HL-60 (cell line): ENCODE measurements around the gene TSEN2.

Source experiments
- GABPA ChIP-seq: IDR thresholded peaks from 2 replicates; pipeline ENCODE4 v1.6.1; 2012; ENCODE audit warnings: low read depth
- POLR2AphosphoS5 ChIP-seq: IDR thresholded peaks from 2 replicates; pipeline ENCODE4 v1.6.1; 2012; ENCODE audit warnings: low read depth
- TF ChIP-seq, protein P1 (sequence below): IDR thresholded peaks from one replicate; pipeline ENCODE4 v1.5.1; 2011; ENCODE audit warnings: low read length, control low read depth, inconsistent platforms; ENCODE audit not compliant: insufficient read depth
- TF ChIP-seq, protein P2 (sequence below): IDR thresholded peaks from 2 replicates; pipeline ENCODE4 v1.6.1; 2012; ENCODE audit warnings: low read depth; ENCODE audit not compliant: insufficient replicate concordance

- TF ChIP-seq, protein P1, sequence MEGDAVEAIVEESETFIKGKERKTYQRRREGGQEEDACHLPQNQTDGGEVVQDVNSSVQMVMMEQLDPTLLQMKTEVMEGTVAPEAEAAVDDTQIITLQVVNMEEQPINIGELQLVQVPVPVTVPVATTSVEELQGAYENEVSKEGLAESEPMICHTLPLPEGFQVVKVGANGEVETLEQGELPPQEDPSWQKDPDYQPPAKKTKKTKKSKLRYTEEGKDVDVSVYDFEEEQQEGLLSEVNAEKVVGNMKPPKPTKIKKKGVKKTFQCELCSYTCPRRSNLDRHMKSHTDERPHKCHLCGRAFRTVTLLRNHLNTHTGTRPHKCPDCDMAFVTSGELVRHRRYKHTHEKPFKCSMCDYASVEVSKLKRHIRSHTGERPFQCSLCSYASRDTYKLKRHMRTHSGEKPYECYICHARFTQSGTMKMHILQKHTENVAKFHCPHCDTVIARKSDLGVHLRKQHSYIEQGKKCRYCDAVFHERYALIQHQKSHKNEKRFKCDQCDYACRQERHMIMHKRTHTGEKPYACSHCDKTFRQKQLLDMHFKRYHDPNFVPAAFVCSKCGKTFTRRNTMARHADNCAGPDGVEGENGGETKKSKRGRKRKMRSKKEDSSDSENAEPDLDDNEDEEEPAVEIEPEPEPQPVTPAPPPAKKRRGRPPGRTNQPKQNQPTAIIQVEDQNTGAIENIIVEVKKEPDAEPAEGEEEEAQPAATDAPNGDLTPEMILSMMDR, result no peak
- TF ChIP-seq, protein P2, sequence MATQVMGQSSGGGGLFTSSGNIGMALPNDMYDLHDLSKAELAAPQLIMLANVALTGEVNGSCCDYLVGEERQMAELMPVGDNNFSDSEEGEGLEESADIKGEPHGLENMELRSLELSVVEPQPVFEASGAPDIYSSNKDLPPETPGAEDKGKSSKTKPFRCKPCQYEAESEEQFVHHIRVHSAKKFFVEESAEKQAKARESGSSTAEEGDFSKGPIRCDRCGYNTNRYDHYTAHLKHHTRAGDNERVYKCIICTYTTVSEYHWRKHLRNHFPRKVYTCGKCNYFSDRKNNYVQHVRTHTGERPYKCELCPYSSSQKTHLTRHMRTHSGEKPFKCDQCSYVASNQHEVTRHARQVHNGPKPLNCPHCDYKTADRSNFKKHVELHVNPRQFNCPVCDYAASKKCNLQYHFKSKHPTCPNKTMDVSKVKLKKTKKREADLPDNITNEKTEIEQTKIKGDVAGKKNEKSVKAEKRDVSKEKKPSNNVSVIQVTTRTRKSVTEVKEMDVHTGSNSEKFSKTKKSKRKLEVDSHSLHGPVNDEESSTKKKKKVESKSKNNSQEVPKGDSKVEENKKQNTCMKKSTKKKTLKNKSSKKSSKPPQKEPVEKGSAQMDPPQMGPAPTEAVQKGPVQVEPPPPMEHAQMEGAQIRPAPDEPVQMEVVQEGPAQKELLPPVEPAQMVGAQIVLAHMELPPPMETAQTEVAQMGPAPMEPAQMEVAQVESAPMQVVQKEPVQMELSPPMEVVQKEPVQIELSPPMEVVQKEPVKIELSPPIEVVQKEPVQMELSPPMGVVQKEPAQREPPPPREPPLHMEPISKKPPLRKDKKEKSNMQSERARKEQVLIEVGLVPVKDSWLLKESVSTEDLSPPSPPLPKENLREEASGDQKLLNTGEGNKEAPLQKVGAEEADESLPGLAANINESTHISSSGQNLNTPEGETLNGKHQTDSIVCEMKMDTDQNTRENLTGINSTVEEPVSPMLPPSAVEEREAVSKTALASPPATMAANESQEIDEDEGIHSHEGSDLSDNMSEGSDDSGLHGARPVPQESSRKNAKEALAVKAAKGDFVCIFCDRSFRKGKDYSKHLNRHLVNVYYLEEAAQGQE, result no peak
- no peak for TF ChIP-seq POLR2AphosphoS5
- TF ChIP-seq GABPA, result no peak
These were observed 36.7 kb downstream of the TSEN2 start for GRCh38 chr3:12521010-12521409.
